Kidney (tissue), 14 donors: ENCODE data around the gene FAM107B. TPM values are rescaled to one million over a fixed set of nuclear protein-coding genes. Genes with fewer than 3 reads are reported as not detected.

Source experiments
- DNase-seq, 5 donors: peaks; one replicate each; pipeline ENCODE4 v3.0.0-alpha.2; 2013 to 2020
- FAIRE-seq: peaks from 2 replicates; lab custom pipeline; 2012; peaks lifted over from hg19 to GRCh38; lab: Jason Lieb, UNC
- H3K27ac ChIP-seq, 2 donors: one replicate each; pipeline ENCODE4 v1.7.0; 2013; ENCODE audit warnings: low read depth in 2 of 2, low read length in 2 of 2, inconsistent platforms in 1 of 2
- H3K27me3 ChIP-seq: one replicate; pipeline ENCODE4 v1.7.1; 2013; ENCODE audit warnings: low read length, inconsistent platforms; ENCODE audit not compliant: control insufficient read depth, insufficient read depth
- H3K36me3 ChIP-seq, 3 donors: one replicate each; pipeline versions ENCODE4 v1.7.0 to v1.7.1; 2013; ENCODE audit warnings: low read length in 3 of 3, control low read depth in 1 of 3, inconsistent platforms in 1 of 3; ENCODE audit not compliant: insufficient read depth in 3 of 3, control insufficient read depth in 2 of 3
- H3K4me1 ChIP-seq, 3 donors: one replicate each; pipeline versions ENCODE4 v1.7.0 to v1.7.1; 2013; ENCODE audit warnings: low read length in 3 of 3, inconsistent platforms in 1 of 3, low read depth in 1 of 3; ENCODE audit not compliant: control insufficient read depth in 2 of 3, insufficient read depth in 2 of 3
- H3K4me3 ChIP-seq, 3 donors: one replicate each; pipeline versions ENCODE4 v1.7.0 to v1.8.1; 2013; ENCODE audit warnings: low read length in 3 of 3, control low read depth in 1 of 3, inconsistent platforms in 1 of 3
- H3K9ac ChIP-seq, 3 donors: one replicate each; pipeline versions ENCODE4 v1.7.0 to v1.7.1; 2013; ENCODE audit warnings: low read length in 3 of 3, control low read depth in 1 of 3, inconsistent platforms in 1 of 3
- H3K9me3 ChIP-seq, 3 donors: one replicate each; pipeline versions ENCODE4 v1.7.0 to v1.7.1; 2013; ENCODE audit warnings: low read length in 3 of 3, control low read depth in 1 of 3, inconsistent platforms in 1 of 3; ENCODE audit not compliant: control insufficient read depth in 2 of 3, insufficient read depth in 1 of 3
- intact Hi-C: fragments of 100-400 bp; cut with DNase I; formaldehyde crosslinking; loops from one replicate; pipeline ENCODE4 v1.11.1; 2022
- polyA plus RNA-seq: library from polyadenylated mRNA; stranded (reverse); fragments of 350-450 nt; fragmentation: Illumina TruSeq; extraction: RNeasy Lipid Tissue Mini Kit (QIAGEN cat#74804); gene quantifications from one replicate; pipeline ENCODE4 v1.2.3, GENCODE V29; 2014; ENCODE audit warnings: low read depth, low replicate concordance; ENCODE audit not compliant: insufficient read depth
- total RNA-seq: library from RNA; stranded (reverse); fragmentation: NEBNext Ultra II Directional; extraction: Animal tissue kit (Norgen Biotek cat#: 25700); gene quantifications from one replicate; pipeline ENCODE4 v1.2.1, GENCODE V29; 2021
- TF ChIP-seq, protein P1 (sequence below): IDR thresholded peaks from 3 replicates; pipeline ENCODE4 v1.5.1; 2012; ENCODE audit warnings: mild to moderate bottlenecking, moderate library complexity, borderline replicate concordance; ENCODE audit not compliant: insufficient read depth; ENCODE audit errors: extremely low read depth
- donor health status: control.
- donor health status: control.
- donor health status: control.
- donor health status: control.
- donor health status: control.
- donor health status: DM: yes; HTN: yes; CAD: no.
- donor health status: Normal renal cell carcinoma (clear cell type).

The FAM107B gene
- total and polyA plus RNA-seq, 2 donors from 2014 or later: 105 to 122 TPM

DNA sequence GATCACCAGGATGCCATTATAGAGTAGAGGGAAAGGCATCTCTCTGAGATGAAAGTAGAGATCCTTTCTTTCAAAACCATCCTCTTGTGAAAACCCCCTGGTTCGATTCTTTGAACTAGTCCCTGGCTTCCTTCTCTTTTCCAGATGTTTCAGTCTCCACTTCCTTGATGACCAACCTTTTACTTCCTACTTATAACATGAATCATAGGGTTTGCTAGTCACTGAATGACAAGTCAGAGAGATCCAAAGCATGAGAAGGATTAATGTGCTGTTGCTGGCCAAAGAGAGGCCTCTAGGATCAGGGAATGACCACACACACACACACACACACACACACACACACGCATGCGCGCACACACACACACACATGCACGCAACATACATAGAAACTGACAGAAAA is 282.9 kb downstream of the FAM107B start:
- DNase-seq (no peak), FAIRE-seq (no peak)
- H3K9me3 ChIP-seq: peaks cover 0 to 4% (median 0%) of the 10 kb centered on the region in 3 donors
- no peak overlapping the region for H3K27ac ChIP-seq
- TF ChIP-seq, protein P1, sequence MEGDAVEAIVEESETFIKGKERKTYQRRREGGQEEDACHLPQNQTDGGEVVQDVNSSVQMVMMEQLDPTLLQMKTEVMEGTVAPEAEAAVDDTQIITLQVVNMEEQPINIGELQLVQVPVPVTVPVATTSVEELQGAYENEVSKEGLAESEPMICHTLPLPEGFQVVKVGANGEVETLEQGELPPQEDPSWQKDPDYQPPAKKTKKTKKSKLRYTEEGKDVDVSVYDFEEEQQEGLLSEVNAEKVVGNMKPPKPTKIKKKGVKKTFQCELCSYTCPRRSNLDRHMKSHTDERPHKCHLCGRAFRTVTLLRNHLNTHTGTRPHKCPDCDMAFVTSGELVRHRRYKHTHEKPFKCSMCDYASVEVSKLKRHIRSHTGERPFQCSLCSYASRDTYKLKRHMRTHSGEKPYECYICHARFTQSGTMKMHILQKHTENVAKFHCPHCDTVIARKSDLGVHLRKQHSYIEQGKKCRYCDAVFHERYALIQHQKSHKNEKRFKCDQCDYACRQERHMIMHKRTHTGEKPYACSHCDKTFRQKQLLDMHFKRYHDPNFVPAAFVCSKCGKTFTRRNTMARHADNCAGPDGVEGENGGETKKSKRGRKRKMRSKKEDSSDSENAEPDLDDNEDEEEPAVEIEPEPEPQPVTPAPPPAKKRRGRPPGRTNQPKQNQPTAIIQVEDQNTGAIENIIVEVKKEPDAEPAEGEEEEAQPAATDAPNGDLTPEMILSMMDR: no peak
- intact Hi-C loops: no loop called here
- no peaks in the 10 kb centered on the region for H3K27me3 ChIP-seq
- no peaks in the 10 kb centered on the region for H3K36me3 ChIP-seq
- H3K4me3 ChIP-seq: no peak overlapping the region
- H3K9ac ChIP-seq: no peak overlapping the region
- no peaks in the 10 kb centered on the region for H3K4me1 ChIP-seq

- Histone ChIP-seq H3K4me1 (no peaks in the 10 kb centered on the region), H3K4me3 (no peak overlapping the region), H3K36me3 (no peaks in the 10 kb centered on the region), H3K27ac (no peak overlapping the region), H3K9me3 (peaks cover 0 to 4% (median 0%) of the 10 kb centered on the region in 3 donors), H3K27me3 (no peaks in the 10 kb centered on the region), H3K9ac (no peak overlapping the region)
- intact Hi-C loops: loop anchor here (10.0 kb wide), 1 partner anchor 295 kb away; no protein-coding TSS in a partner anchor
- TF ChIP-seq, protein P1: no peak
- DNase-seq: no peak
- FAIRE-seq: no peak
Measured at GRCh38 chr10:14489522-14490177, 285.0 kb downstream of the FAM107B start.

GRCh38 chr10:14487488-14487883 is 287.2 kb downstream of the FAM107B start:
- H3K9me3 ChIP-seq: peaks cover 0 to 4% (median 0%) of the 10 kb centered on the region in 3 donors
- H3K9ac ChIP-seq: no peak overlapping the region
- no peak overlapping the region for H3K4me3 ChIP-seq
- TF ChIP-seq, protein P1: no peak
- H3K27me3 ChIP-seq: no peaks in the 10 kb centered on the region
- peak in 1 of 5 donors; percentile 30 for DNase-seq
- H3K27ac ChIP-seq: no peak overlapping the region
- FAIRE-seq: no peak
- intact Hi-C loops: loop anchor here (10.0 kb wide), 1 partner anchor 293 kb away; no protein-coding TSS in a partner anchor
- H3K36me3 ChIP-seq: no peaks in the 10 kb centered on the region
- H3K4me1 ChIP-seq: no peaks in the 10 kb centered on the region
